Measurements from ENCODE around the gene RNF213. TPM values are rescaled to one million over a fixed set of nuclear protein-coding genes. Genes with fewer than 3 reads are reported as not detected.

Gene RNF213
- total and polyA plus RNA-seq, 4 donors: 18.2 to 104 (median 33.5) TPM

DNA sequence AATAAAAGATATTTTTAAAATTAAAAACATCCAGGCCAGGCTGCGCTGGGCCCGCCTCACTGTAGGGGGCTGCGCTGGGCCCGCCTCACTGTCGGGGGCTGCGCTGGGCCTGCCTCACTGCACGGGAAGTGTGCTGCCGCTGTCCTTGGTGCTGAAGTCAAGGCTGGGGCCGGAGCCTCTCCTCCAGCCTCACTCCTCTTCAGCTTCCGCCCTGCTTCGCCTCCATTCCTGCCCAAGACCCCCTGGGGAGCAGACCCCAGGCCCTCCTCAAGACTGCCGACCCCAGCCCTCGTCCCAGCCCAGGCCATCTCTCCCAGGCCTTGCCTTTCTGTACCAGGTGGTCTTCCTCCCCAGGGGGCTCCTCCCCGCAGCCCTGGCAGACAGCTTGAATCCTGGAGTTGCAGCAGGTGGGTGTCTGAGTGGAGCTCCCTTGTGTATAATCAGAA is 180.5 kb downstream of the RNF213 start:
- Histone ChIP-seq H3K27me3 (ENCODE audit: control insufficient read depth in 4 of 4, insufficient read depth in 4 of 4, low read length in 3 of 4) (no peaks in the 10 kb centered on the region), H3K27ac (ENCODE audit: low read depth in 1 of 2, low read length in 2 of 2) (no peak overlapping the region), H3K4me1 (ENCODE audit: control insufficient read depth in 4 of 4, insufficient read depth in 4 of 4, low read length in 3 of 4) (peaks cover 0 to 4% (median 0%) of the 10 kb centered on the region in 4 donors), H3K4me3 (ENCODE audit: low read depth in 1 of 3, low read length in 3 of 3) (no peak overlapping the region), H3K9ac (ENCODE audit: low read depth in 1 of 2, low read length in 2 of 2) (no peak overlapping the region), H3K36me3 (ENCODE audit: control insufficient read depth in 4 of 4, insufficient read depth in 3 of 4, low read depth in 1 of 4, low read length in 3 of 4) (peaks cover 0 to 2% (median under 1%) of the 10 kb centered on the region in 4 donors), H3K9me3 (ENCODE audit: control insufficient read depth in 4 of 4, low read length in 3 of 4) (no peaks in the 10 kb centered on the region)
- peak; percentile 61 for DNase-seq (ENCODE audit: low spot score)
- TF ChIP-seq YY1 (IDR thresholded peaks at IDR 0.05) (no peak), HNF4A (conservative IDR thresholded peaks at IDR 0.05) (no peak)
- TF ChIP-seq, protein P1, sequence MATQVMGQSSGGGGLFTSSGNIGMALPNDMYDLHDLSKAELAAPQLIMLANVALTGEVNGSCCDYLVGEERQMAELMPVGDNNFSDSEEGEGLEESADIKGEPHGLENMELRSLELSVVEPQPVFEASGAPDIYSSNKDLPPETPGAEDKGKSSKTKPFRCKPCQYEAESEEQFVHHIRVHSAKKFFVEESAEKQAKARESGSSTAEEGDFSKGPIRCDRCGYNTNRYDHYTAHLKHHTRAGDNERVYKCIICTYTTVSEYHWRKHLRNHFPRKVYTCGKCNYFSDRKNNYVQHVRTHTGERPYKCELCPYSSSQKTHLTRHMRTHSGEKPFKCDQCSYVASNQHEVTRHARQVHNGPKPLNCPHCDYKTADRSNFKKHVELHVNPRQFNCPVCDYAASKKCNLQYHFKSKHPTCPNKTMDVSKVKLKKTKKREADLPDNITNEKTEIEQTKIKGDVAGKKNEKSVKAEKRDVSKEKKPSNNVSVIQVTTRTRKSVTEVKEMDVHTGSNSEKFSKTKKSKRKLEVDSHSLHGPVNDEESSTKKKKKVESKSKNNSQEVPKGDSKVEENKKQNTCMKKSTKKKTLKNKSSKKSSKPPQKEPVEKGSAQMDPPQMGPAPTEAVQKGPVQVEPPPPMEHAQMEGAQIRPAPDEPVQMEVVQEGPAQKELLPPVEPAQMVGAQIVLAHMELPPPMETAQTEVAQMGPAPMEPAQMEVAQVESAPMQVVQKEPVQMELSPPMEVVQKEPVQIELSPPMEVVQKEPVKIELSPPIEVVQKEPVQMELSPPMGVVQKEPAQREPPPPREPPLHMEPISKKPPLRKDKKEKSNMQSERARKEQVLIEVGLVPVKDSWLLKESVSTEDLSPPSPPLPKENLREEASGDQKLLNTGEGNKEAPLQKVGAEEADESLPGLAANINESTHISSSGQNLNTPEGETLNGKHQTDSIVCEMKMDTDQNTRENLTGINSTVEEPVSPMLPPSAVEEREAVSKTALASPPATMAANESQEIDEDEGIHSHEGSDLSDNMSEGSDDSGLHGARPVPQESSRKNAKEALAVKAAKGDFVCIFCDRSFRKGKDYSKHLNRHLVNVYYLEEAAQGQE (IDR thresholded peaks at IDR 0.05): peak; percentile 98
- 63% methylated on average over 14 of the region's 14 CpGs for WGBS

DNA sequence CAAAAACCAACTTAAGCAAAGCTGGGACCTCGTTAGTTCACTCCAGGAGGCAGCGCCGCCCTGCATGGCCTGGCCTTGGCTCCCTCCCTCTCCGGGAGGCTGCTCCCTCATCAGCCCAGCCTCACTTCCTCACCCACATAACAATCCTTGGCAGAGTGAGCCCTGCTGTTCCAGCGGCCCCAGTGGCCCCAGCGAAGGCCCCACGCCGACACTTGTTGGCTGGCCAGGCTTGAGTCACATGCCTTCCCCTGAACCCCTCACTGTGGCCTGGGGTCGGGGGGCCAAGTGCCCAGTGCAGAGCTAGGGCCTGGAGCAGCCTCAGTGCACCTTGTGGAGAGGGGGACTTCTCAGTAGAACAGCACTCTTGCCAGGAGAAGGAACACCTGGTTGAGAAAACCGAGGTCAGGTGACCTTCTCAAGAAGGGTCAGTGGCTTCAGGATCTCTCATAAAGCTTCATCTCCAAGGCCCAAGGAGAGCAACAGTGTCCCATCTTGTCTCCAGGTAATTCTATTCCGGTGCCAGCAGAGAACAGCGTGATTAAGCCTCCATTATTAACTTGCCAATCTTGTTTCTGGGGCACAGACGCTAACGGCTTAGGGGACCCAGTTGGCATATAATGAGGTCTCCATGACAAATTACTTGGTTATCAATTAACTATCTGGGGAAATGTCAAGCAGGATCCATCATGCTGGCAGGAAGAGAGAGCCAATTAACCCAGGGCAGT is 181.1 kb downstream of the RNF213 start:
- WGBS: 94% methylated on average over 14 of the region's 14 CpGs
- Histone ChIP-seq H3K4me3 (ENCODE audit: low read depth in 1 of 3, low read length in 3 of 3) (no peak overlapping the region), H3K4me1 (ENCODE audit: control insufficient read depth in 4 of 4, insufficient read depth in 4 of 4, low read length in 3 of 4) (peaks cover 0 to 4% (median 0%) of the 10 kb centered on the region in 4 donors), H3K36me3 (ENCODE audit: control insufficient read depth in 4 of 4, insufficient read depth in 3 of 4, low read depth in 1 of 4, low read length in 3 of 4) (peaks cover 0 to 1% (median under 1%) of the 10 kb centered on the region in 4 donors), H3K27ac (ENCODE audit: low read depth in 1 of 2, low read length in 2 of 2) (no peak overlapping the region), H3K9ac (ENCODE audit: low read depth in 1 of 2, low read length in 2 of 2) (no peak overlapping the region), H3K9me3 (ENCODE audit: control insufficient read depth in 4 of 4, low read length in 3 of 4) (no peaks in the 10 kb centered on the region), H3K27me3 (ENCODE audit: control insufficient read depth in 4 of 4, insufficient read depth in 4 of 4, low read length in 3 of 4) (no peaks in the 10 kb centered on the region)
- DNase-seq (ENCODE audit: low spot score): no peak
- TF ChIP-seq RXRA (IDR thresholded peaks at IDR 0.05) (no peak), HNF4G (IDR thresholded peaks at IDR 0.05) (no peak), SP1 (IDR thresholded peaks at IDR 0.05) (no peak), FOXA1 (IDR thresholded peaks at IDR 0.05) (no peak), JUND (IDR thresholded peaks at IDR 0.05) (no peak), NR2F2 (IDR thresholded peaks at IDR 0.05) (no peak), RAD21 (IDR thresholded peaks at IDR 0.05) (no peak), GABPA (IDR thresholded peaks at IDR 0.05 in 1 of 2, conservative IDR thresholded peaks at IDR 0.05 in 1 of 2) (no peak), YY1 (IDR thresholded peaks at IDR 0.05) (no peak), HNF4A (conservative IDR thresholded peaks at IDR 0.05) (no peak), EGR1 (IDR thresholded peaks at IDR 0.05; ENCODE audit: low read depth in 2 of 2) (no peak), TAF1 (conservative IDR thresholded peaks at IDR 0.05) (no peak), FOXA2 (IDR thresholded peaks at IDR 0.05) (no peak)
- TF ChIP-seq, protein P2, sequence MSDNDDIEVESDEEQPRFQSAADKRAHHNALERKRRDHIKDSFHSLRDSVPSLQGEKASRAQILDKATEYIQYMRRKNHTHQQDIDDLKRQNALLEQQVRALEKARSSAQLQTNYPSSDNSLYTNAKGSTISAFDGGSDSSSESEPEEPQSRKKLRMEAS (IDR thresholded peaks at IDR 0.05): no peak
- TF ChIP-seq, protein P3, sequence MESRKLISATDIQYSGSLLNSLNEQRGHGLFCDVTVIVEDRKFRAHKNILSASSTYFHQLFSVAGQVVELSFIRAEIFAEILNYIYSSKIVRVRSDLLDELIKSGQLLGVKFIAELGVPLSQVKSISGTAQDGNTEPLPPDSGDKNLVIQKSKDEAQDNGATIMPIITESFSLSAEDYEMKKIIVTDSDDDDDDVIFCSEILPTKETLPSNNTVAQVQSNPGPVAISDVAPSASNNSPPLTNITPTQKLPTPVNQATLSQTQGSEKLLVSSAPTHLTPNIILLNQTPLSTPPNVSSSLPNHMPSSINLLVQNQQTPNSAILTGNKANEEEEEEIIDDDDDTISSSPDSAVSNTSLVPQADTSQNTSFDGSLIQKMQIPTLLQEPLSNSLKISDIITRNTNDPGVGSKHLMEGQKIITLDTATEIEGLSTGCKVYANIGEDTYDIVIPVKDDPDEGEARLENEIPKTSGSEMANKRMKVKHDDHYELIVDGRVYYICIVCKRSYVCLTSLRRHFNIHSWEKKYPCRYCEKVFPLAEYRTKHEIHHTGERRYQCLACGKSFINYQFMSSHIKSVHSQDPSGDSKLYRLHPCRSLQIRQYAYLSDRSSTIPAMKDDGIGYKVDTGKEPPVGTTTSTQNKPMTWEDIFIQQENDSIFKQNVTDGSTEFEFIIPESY (IDR thresholded peaks at IDR 0.05): no peak
- TF ChIP-seq, protein P4, sequence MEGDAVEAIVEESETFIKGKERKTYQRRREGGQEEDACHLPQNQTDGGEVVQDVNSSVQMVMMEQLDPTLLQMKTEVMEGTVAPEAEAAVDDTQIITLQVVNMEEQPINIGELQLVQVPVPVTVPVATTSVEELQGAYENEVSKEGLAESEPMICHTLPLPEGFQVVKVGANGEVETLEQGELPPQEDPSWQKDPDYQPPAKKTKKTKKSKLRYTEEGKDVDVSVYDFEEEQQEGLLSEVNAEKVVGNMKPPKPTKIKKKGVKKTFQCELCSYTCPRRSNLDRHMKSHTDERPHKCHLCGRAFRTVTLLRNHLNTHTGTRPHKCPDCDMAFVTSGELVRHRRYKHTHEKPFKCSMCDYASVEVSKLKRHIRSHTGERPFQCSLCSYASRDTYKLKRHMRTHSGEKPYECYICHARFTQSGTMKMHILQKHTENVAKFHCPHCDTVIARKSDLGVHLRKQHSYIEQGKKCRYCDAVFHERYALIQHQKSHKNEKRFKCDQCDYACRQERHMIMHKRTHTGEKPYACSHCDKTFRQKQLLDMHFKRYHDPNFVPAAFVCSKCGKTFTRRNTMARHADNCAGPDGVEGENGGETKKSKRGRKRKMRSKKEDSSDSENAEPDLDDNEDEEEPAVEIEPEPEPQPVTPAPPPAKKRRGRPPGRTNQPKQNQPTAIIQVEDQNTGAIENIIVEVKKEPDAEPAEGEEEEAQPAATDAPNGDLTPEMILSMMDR (IDR thresholded peaks at IDR 0.05; ENCODE audit: low read depth, low read length, missing input control): no peak
- TF ChIP-seq, protein P5, sequence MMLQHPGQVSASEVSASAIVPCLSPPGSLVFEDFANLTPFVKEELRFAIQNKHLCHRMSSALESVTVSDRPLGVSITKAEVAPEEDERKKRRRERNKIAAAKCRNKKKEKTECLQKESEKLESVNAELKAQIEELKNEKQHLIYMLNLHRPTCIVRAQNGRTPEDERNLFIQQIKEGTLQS (IDR thresholded peaks at IDR 0.05): no peak
- TF ChIP-seq, protein P1 (IDR thresholded peaks at IDR 0.05): no peak

Measured in liver (tissue), 9 donors.